ENCODE data around the gene TTYH1.
"Not testable (repeated sequence)": the region's sequence is repeated elsewhere in the genome, so short reads cannot be mapped to it uniquely, and the experiment has no call there.

The TTYH1 gene

GRCh38 chr19:54461613-54462012 lies 46.3 kb downstream of the TTYH1 start:
- no peak for DNase-seq (ENCODE audit: low spot score)

- no peak for DNase-seq (ENCODE audit: low spot score)
These were observed 46.9 kb downstream of the TTYH1 start for GRCh38 chr19:54462047-54462654.

GRCh38 chr19:54462655-54463530 lies 47.6 kb downstream of the TTYH1 start:
- no peak for DNase-seq (ENCODE audit: low spot score)

DNA sequence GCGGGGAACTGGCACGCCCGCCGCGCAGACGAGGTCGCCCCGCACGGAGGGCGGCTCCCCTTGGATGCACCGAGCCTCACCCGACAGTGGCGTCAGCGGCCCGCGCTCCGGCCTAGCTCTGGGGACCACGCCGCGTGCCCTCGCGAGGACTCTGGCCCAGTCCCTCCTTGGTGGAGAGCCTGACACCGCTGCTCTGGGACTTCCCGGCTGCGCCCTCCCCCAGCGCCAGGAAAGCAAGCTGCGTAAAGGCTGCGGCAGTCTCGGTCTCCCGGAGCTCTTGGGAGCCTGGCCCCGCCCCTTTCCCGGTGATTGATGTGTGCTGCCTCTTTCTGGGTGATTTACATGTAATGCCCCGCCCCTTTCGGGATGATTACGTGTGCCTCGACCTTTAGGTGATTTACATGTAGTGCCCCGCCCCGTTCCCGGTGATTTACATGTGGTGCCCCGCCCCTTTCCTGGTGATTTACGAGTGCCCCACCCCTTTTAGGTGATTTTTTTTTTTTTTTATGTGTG lies 48.3 kb downstream of the TTYH1 start, which contains the start of gene LENG9:
Gene LENG9 (minus strand): TSS at position 248 of the 513 bp plus-strand sequence. CDS start 252 bp downstream, outside the sequence.
- peak; percentile 94 for DNase-seq (ENCODE audit: low spot score)

- DNase-seq (ENCODE audit: low spot score): peak; percentile 89
These were observed 48.9 kb downstream of the TTYH1 start for GRCh38 chr19:54464044-54464629.

DNA sequence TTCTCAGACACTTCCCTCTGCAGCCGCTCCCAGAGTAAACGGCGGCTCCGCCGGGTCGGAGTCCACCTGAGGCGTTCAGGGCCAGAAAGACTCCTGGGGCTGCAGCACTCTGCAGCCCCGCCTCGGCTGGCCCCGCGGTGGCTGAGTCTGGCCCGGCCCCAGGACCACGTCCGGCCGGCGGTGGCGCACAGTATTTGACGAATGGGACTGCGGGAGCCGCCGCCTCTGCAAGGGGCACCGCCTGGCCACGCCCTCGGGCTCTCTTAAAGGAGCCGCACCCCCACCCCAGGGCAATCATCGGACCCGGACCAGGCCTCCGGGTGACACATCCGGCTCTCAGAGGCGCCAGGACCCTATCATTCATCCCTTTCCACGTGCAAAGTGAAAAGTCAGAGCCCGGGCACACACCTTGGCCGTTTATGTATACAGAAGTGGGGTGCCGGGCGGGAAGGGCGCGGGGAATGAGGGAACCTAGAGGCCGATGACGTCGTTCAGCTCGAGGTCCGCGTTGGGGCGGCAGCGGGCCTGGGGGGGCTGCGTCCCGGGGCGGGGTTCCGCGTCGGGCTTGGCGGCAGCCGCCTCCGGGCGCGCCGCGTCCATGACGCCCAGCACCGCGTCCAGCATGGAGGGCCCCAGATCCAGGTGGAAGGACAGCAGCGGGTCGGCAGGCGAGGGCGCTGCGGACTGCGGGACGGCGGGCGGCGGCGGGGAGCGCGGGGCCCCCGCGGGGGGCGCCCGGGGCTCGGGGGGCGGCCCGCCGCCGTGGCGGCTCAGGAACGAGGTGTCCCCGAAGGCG lies 49.6 kb downstream of the TTYH1 start:
- peak; percentile 75 for DNase-seq (ENCODE audit: low spot score)

GRCh38 chr19:54465426-54466109 lies 50.3 kb downstream of the TTYH1 start:
- DNase-seq (ENCODE audit: low spot score): no peak

GRCh38 chr19:54466110-54466480 lies 50.8 kb downstream of the TTYH1 start:
- DNase-seq (ENCODE audit: low spot score): not testable (repeated sequence)

DNA sequence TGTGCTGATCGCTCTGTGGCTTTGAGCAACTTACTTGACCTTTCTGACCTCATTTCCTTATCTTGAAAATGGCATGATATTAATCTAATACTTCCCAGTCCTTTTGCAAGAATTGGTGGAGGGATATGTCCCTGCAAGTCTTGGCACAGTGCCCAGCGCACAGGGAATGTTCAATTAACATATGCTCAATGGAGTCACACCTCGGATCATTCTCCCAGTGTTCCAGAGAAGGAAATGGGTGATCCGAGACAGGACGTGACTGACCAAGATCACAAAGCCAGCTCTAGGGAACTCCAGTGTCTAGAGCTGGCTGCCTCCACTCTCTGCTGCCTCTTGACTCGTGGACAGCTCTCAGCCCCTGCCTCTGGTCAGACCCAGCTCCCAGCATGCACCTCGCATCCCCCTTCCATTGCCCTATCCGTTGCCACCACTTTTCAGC lies 54.3 kb downstream of the TTYH1 start:
- DNase-seq (ENCODE audit: low spot score): no peak

- DNase-seq (ENCODE audit: low spot score): no peak
These were observed 55.1 kb downstream of the TTYH1 start for GRCh38 chr19:54470276-54470887.

- no peak for DNase-seq (ENCODE audit: low spot score)
These were observed 55.9 kb downstream of the TTYH1 start for GRCh38 chr19:54470991-54471782.

DNA sequence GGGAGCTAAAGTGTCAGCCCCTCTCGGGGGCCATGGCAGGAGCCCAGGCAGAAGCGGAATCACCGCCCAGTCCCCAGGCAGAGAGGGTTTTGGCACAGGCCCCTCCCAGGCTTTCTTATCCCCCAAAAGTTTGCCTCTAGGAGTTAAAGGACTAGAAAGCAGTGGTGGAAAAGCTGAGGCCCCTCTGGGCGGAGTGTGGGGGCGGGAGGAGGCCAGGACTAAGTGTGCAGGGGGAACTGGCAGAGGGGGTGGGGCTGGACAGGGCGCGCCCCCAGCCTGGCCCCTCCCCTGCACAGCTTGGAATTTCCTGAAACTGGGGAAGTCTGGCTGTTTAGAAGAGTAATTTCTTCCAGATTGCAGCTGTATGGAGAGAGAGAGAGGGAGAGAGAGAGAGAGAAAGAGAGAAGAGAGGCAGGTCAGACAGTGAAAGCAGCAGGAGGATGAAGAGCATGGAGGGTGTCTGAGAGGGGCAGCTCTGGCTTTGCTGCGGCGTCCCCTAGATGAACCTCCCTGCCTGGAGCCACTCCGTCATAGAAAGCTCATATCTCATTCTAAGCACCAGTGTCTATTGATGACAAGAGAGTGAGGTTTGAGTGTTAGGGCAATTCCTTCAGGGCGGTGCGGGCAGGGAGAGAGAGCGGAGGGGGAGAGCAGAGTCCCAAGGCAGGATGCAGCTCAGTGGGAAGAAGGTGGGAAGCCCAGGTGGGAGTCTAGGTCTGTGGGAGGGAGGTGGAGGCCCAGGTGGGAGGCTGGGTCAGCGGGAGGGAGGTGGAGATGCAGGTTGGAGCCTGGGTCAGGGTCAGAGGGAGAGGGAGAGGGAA lies 58.0 kb downstream of the TTYH1 start, which contains the start of gene CDC42EP5:
Gene CDC42EP5 (minus strand): TSS at position 226 of the 821 bp plus-strand sequence. CDS start 7,749 bp downstream, outside the sequence.
- no peak for DNase-seq (ENCODE audit: low spot score)

- no peak for DNase-seq (ENCODE audit: low spot score)
These were observed 58.7 kb downstream of the TTYH1 start for GRCh38 chr19:54473892-54474372.

DNA sequence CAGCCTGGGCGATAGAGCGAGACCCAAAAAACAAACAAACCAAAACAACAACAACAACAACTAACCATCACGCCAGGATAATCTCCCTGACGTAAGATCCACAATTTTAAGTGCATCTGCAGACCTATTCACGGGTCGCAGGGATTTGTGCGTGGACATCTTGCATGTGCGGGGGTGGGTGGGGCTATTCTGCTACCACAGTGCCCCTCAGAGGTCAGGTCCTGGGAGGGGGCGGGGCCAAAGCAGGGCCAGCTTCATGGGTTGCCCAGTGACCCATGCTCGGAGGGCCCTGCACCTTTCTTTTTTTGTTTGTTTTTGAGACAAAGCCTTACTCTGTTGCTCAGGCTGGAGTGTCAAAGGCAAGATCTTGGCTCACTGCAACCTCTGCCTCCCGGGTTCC lies 60.4 kb downstream of the TTYH1 start:
- DNase-seq (ENCODE audit: low spot score): no peak

DNA sequence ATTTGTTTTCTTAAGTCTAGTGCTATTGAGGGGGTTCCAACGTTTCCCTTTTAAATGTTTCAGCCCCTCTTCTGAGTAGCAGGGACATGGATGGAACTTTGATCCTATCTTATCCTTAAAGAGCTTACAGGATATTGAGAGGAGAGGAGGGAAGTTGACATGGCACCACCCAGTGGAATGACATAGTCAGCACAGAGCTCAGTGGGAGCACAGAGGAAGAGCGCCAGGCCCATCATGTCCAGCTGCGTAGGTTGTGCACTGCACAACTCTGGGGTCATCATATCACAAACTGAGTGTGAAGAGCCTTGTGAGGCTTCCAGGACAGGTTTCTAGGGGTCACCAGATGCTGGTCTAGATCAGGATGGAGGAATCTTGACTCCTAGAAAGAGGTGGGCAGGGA lies 62.4 kb downstream of the TTYH1 start:
- no peak for DNase-seq (ENCODE audit: low spot score)

DNA sequence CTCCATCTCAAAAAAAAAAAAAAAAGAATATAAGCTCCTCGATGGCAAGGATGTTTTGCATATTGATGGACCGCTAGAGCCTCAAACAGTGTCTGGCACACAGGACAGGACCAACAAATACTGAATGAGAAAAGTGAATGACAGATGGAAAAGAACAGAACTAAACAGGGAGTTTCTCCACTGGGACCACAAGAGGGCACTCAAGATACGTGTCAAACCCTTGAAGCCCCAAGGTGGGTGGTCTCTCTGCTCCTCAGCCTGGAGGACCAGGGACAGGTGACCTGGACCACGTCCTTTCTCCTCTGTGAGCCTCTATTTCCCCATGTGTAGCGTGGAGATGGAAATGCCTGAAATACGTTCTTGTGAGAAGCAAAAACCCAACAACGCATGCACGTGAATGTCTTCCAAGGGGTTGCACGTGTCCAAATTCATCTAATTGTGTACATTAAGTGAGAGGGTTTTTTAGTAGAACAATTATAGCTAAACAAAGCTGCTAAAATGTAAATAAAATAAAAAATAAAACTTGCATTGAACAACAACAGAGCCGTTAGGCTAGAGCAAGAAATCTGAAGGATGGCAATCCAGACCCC lies 63.5 kb downstream of the TTYH1 start:
- peak; percentile 35 for DNase-seq (ENCODE audit: low spot score)

DNA sequence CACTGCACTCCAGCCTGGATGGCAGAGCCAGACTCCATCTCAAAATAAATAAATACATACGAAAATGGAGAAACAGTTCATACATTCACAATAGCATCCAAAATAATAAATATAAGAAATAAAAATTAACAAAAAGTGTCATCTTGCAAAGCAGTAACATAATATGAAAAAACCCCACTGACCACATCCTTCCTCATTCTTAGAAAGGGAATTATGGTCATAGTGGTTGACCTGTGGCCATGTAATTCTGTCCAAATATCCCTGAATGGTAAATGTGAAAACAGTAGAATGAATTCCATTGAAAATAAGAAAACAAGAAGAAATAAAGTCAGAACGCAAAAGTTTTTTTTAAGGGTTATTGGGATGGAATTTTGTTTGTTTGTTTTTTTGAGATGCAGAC lies 64.8 kb downstream of the TTYH1 start:
- no peak for DNase-seq (ENCODE audit: low spot score)

DNA sequence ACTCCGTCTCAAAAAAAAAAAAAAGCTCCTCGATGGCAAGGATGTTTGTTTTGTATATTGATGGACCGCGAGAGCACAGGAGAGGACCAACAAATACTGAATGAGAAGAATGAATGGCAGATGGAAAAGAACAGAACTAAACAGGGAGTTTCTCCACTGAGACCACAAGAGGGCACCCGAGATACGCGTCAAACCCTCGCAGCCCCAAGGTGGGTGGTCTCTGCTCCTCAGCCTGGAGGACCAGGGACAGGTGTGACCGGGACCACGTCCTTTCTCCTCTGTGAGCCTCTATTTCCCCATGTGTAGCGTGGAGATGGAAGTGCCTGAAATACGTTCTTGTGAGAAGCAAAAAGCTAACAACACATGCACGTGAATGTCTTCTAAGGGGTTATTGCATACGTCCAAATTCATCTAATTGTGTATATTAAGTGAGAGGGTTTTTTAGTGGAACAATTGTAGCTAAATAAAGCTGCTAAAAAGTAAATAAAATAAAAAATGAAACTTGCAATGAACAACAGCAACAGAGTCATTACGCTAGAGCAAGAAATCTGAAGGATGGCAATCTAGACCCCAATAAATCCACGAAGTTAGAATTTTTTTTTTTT lies 66.2 kb downstream of the TTYH1 start:
- DNase-seq (ENCODE audit: low spot score): peak; percentile 41

All from hematopoietic multipotent progenitor cell treated with erythropoietin and hydrocortisone succinate and interleukin-3 and kit ligand, for 17 days (in vitro differentiated cells).